Activated CD4-positive, alpha-beta memory T cell treated with anti-CD3 and anti-CD28 coated beads for 36 hours (primary cell): ENCODE results near the gene CDON. TPM values are rescaled to one million over a fixed set of nuclear protein-coding genes. Genes with fewer than 3 reads are reported as not detected.

Experiments
- CTCF ChIA-PET: fragments of 350-600 bp; sonication (Branson Sonifier 250); formaldehyde crosslinking; loops from one replicate; lab custom pipeline; 2021; ENCODE audit warnings: antibody characterized with exemption, inconsistent platforms; lab: Charles Lee
- POLR2A ChIA-PET: fragments of 350-600 bp; sonication (Branson Sonifier 250); formaldehyde crosslinking; loops from one replicate; lab custom pipeline; 2021; ENCODE audit warnings: antibody characterized with exemption; lab: Charles Lee
- DNase-seq: peaks from one replicate; pipeline ENCODE4 v3.0.0-alpha.2; 2020
- H3K27ac Mint-ChIP-seq: one replicate; pipeline ENCODE4 v1.8.0; 2021; ENCODE audit warnings: mixed read lengths
- H3K27me3 Mint-ChIP-seq: one replicate; pipeline ENCODE4 v1.8.0; 2021; ENCODE audit warnings: mixed read lengths
- H3K36me3 Mint-ChIP-seq: one replicate; pipeline ENCODE4 v1.8.0; 2021; ENCODE audit warnings: mixed read lengths
- H3K4me1 Mint-ChIP-seq: one replicate; pipeline ENCODE4 v1.8.0; 2021; ENCODE audit warnings: low read depth, mixed read lengths
- H3K4me3 Mint-ChIP-seq: one replicate; pipeline ENCODE4 v1.8.0; 2021; ENCODE audit warnings: mild to moderate bottlenecking, mixed read lengths
- H3K9me3 Mint-ChIP-seq: one replicate; pipeline ENCODE4 v1.8.0; 2021; ENCODE audit warnings: mixed read lengths
- intact Hi-C: fragments of 100-400 bp; cut with micrococcal nuclease; formaldehyde crosslinking; loops from one replicate; pipeline ENCODE4 v1.15.1; 2023
- total RNA-seq, 2 experiments: library from RNA; stranded (reverse); gene quantifications; one replicate each; pipeline ENCODE4 v1.2.3, GENCODE V29; 2021

Gene CDON
- total RNA-seq, 2 experiments from 2014 or later = 2.5 to 2.7 TPM

DNA sequence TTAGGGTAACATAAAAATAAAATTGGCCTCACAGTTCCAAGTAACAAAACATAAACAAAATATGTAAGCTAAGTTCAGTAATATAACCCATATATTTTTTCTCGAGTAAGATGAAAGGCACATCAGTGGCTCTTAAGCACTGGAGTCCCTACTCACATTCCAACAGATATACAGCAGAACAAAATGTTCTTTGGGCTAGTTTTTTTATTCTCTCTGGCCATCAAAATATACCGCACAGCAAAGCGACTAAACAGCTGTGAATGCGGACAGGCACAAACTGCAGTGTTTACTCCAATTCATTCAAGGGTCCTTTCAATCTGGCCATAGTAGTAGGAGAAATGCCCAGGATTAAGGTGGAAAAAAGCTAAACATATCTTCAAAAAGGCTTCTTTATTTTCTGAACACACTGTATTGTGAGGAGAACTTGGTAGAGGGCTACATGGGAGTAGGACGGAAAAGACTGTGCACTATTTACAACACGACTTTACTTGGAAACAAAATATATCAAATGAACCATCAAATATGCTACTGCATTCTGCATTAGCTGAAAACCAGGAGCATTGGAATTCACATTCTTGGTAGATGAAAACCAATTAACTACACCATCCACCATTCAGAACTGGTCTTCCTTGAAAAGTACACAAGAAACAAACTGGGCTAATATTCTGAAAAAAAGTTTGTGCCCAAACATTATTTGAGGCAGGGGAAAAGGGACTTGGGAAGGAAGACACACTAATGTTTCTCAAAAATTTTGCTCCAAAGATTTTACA lies 4.4 kb downstream of the CDON start:
- DNase-seq = no peak
- H3K9me3 Mint-ChIP-seq = no peaks in the 10 kb centered on the region
- CTCF ChIA-PET = interaction anchor here (1.4 kb wide), 1 partner anchor 116 kb away, joined by 8 read pairs; no protein-coding TSS in a partner anchor
- POLR2A ChIA-PET = no interaction called here
- no peak overlapping the region for H3K27ac Mint-ChIP-seq
- intact Hi-C loops = no loop called here
- H3K36me3 Mint-ChIP-seq = no peaks in the 10 kb centered on the region
- H3K4me1 Mint-ChIP-seq = peaks cover 2% of the 10 kb centered on the region
- no peak overlapping the region for H3K4me3 Mint-ChIP-seq
- H3K27me3 Mint-ChIP-seq = peaks cover 17% of the 10 kb centered on the region

- Mint-ChIP-seq H3K4me3 (no peak overlapping the region), H3K36me3 (no peaks in the 10 kb centered on the region), H3K9me3 (no peaks in the 10 kb centered on the region), H3K27me3 (peaks cover 5% of the 10 kb centered on the region), H3K27ac (no peak overlapping the region), H3K4me1 (peaks cover 1% of the 10 kb centered on the region)
- DNase-seq = no peak
- intact Hi-C loops = no loop called here
- POLR2A ChIA-PET = no interaction called here
- CTCF ChIA-PET = no interaction called here
Observed at GRCh38 chr11:126054882-126055281, 7.8 kb downstream of the CDON start.

DNA sequence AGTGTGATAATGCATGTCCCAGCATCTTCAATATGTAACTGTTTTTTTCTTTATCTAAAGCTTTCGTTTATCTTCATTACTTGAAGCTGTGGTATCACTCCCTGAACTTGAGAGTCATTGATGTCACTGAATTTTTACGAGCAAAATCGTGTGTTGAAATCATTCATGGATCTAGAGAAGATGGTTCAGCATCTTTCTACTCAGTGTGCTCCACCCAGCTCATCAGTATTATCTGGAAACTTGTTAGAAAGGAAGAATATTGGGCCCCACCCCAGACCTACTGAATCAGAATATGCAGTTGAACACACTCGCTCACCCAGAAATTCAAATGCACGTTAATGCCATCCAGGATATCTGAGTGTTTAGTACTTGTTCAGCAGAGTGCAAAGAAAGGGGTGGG lies 8.3 kb downstream of the CDON start:
- Mint-ChIP-seq H3K27me3 (peaks cover 5% of the 10 kb centered on the region), H3K4me1 (peaks cover 2% of the 10 kb centered on the region), H3K27ac (no peak overlapping the region), H3K4me3 (no peak overlapping the region), H3K36me3 (no peaks in the 10 kb centered on the region), H3K9me3 (no peaks in the 10 kb centered on the region)
- DNase-seq = no peak
- ChIA-PET CTCF (no interaction called here), POLR2A (no interaction called here)
- intact Hi-C loops = no loop called here

- ChIA-PET CTCF (no interaction called here), POLR2A (no interaction called here)
- H3K4me3 Mint-ChIP-seq = no peak overlapping the region
- H3K27ac Mint-ChIP-seq = no peak overlapping the region
- peaks cover 5% of the 10 kb centered on the region for H3K27me3 Mint-ChIP-seq
- intact Hi-C loops = no loop called here
- no peaks in the 10 kb centered on the region for H3K9me3 Mint-ChIP-seq
- no peaks in the 10 kb centered on the region for H3K36me3 Mint-ChIP-seq
- H3K4me1 Mint-ChIP-seq = peaks cover 2% of the 10 kb centered on the region
- DNase-seq = no peak
Observed at GRCh38 chr11:126053415-126054286, 9.0 kb downstream of the CDON start.

GRCh38 chr11:126051117-126051516 lies 11.5 kb downstream of the CDON start:
- H3K9me3 Mint-ChIP-seq = no peaks in the 10 kb centered on the region
- POLR2A ChIA-PET = no interaction called here
- intact Hi-C loops = no loop called here
- no peaks in the 10 kb centered on the region for H3K36me3 Mint-ChIP-seq
- no peak for DNase-seq
- peaks cover 4% of the 10 kb centered on the region for H3K27me3 Mint-ChIP-seq
- no peak overlapping the region for H3K4me3 Mint-ChIP-seq
- CTCF ChIA-PET = no interaction called here
- no peak overlapping the region for H3K27ac Mint-ChIP-seq
- peaks cover 2% of the 10 kb centered on the region for H3K4me1 Mint-ChIP-seq

GRCh38 chr11:126049159-126049558 lies 13.5 kb downstream of the CDON start:
- DNase-seq = no peak

GRCh38 chr11:126048197-126048596 lies 14.5 kb downstream of the CDON start:
- ChIA-PET CTCF (no interaction called here), POLR2A (no interaction called here)
- Mint-ChIP-seq H3K27ac (no peak overlapping the region), H3K27me3 (no peaks in the 10 kb centered on the region), H3K4me3 (no peak overlapping the region), H3K9me3 (no peaks in the 10 kb centered on the region), H3K36me3 (no peaks in the 10 kb centered on the region), H3K4me1 (peaks cover 2% of the 10 kb centered on the region)
- intact Hi-C loops = no loop called here
- no peak for DNase-seq

More at GRCh38 chr11:126049159-126049558, 13.5 kb downstream of the CDON start:
- Mint-ChIP-seq H3K27ac (no peak overlapping the region), H3K4me3 (no peak overlapping the region), H3K4me1 (peaks cover 2% of the 10 kb centered on the region), H3K9me3 (no peaks in the 10 kb centered on the region), H3K36me3 (no peaks in the 10 kb centered on the region), H3K27me3 (no peaks in the 10 kb centered on the region)
- POLR2A ChIA-PET = interaction anchor here (1.0 kb wide), 1 partner anchor 24 kb away, joined by 3 read pairs; no protein-coding TSS in a partner anchor
- CTCF ChIA-PET = no interaction called here
- intact Hi-C loops = no loop called here

DNA sequence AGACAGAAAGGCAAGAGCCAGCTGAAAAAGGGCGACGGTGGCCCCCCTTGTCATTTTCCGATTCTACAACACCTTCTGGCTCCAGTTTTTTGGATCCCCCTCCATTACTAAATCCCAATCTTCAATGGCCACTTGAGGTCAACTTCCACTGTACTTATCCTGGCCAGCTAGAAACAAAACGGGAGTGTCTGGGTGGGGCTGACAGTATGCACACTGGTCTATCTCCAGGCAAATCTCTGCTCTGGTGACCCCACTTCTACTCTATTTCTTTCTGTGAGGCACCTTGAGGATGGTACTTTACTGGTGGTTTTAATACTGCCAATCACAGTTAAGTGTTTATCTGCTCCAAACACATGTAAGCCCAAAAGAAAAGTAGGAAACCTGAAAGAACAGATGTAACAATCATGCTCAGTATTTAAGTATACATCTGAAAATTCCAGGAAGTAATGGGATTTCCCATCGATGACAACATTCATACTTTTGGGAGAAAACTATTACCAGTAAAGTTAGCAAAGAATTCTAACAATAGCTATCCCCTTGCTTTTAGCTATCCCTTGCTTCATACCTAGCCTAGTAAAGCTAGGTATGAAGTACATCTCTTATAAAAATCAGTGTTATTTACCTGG lies 16.0 kb downstream of the CDON start:
- POLR2A ChIA-PET = no interaction called here
- no peaks in the 10 kb centered on the region for H3K9me3 Mint-ChIP-seq
- H3K4me3 Mint-ChIP-seq = no peak overlapping the region
- CTCF ChIA-PET = no interaction called here
- H3K27ac Mint-ChIP-seq = no peak overlapping the region
- intact Hi-C loops = no loop called here
- no peak for DNase-seq
- no peaks in the 10 kb centered on the region for H3K27me3 Mint-ChIP-seq
- H3K36me3 Mint-ChIP-seq = no peaks in the 10 kb centered on the region
- peaks cover 2% of the 10 kb centered on the region for H3K4me1 Mint-ChIP-seq

- CTCF ChIA-PET = no interaction called here
- Mint-ChIP-seq H3K27me3 (no peaks in the 10 kb centered on the region), H3K36me3 (no peaks in the 10 kb centered on the region), H3K27ac (no peak overlapping the region), H3K4me1 (no peaks in the 10 kb centered on the region), H3K9me3 (no peaks in the 10 kb centered on the region), H3K4me3 (no peak overlapping the region)
- POLR2A ChIA-PET = no interaction called here
- DNase-seq = peak; percentile 9
- intact Hi-C loops = no loop called here
Observed at GRCh38 chr11:126039485-126040271, 23.0 kb downstream of the CDON start.

DNA sequence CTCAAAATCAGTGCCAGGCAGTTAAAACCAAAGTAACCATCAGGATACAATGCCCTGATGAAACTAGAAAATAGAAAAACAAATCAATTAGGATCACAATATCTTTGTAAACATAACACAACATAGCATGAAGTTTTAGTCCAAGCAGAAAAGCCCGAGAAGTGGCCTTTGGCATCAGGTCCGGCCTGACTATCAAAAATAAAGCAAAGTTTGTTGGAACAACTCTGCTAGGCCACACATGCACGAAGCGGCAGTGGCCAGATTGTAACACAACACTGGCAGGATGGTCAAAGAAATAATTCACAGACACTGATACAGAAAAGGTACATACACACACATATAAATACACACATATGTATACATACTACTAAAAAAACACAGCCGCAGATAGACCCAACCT lies 26.9 kb downstream of the CDON start:
- no peaks in the 10 kb centered on the region for H3K36me3 Mint-ChIP-seq
- H3K4me3 Mint-ChIP-seq = no peak overlapping the region
- H3K27ac Mint-ChIP-seq = no peak overlapping the region
- intact Hi-C loops = no loop called here
- ChIA-PET CTCF (no interaction called here), POLR2A (no interaction called here)
- H3K27me3 Mint-ChIP-seq = no peaks in the 10 kb centered on the region
- H3K4me1 Mint-ChIP-seq = no peaks in the 10 kb centered on the region
- DNase-seq = no peak
- no peaks in the 10 kb centered on the region for H3K9me3 Mint-ChIP-seq

DNA sequence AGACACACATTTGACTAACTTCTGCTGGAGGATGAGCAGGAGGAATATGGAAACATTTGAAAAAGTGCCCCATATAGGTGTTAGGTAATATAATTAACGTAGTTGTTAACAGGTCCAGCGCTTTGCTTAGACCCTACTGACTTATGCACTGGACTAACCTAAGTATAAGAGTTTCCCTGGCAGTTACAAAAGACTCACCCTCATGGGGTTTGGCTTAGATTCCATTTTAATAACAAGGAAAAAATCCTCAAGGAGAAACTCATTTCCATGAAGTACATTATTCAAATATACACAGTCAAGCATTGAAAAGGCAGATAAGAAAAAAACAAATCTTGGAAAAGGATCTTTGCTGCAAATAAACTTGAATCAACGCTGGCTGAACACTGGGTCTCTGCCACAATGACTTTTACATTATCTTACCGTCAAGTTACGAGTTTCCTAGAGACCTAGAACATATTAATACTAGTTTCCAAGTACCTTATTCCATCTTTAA lies 27.7 kb downstream of the CDON start:
- H3K27me3 Mint-ChIP-seq = no peaks in the 10 kb centered on the region
- ChIA-PET POLR2A (no interaction called here), CTCF (no interaction called here)
- H3K4me3 Mint-ChIP-seq = no peak overlapping the region
- no peak overlapping the region for H3K27ac Mint-ChIP-seq
- no peaks in the 10 kb centered on the region for H3K9me3 Mint-ChIP-seq
- no peaks in the 10 kb centered on the region for H3K4me1 Mint-ChIP-seq
- no peak for DNase-seq
- no peaks in the 10 kb centered on the region for H3K36me3 Mint-ChIP-seq
- intact Hi-C loops = no loop called here
